ENCODE measurements around the gene BRDT.

GRCh38 chr1:91928026-91928425 lies 21.2 kb upstream of the BRDT start:
- no peak for TF ChIP-seq EP300 (IDR thresholded peaks at IDR 0.05)
- TF ChIP-seq, protein P1, sequence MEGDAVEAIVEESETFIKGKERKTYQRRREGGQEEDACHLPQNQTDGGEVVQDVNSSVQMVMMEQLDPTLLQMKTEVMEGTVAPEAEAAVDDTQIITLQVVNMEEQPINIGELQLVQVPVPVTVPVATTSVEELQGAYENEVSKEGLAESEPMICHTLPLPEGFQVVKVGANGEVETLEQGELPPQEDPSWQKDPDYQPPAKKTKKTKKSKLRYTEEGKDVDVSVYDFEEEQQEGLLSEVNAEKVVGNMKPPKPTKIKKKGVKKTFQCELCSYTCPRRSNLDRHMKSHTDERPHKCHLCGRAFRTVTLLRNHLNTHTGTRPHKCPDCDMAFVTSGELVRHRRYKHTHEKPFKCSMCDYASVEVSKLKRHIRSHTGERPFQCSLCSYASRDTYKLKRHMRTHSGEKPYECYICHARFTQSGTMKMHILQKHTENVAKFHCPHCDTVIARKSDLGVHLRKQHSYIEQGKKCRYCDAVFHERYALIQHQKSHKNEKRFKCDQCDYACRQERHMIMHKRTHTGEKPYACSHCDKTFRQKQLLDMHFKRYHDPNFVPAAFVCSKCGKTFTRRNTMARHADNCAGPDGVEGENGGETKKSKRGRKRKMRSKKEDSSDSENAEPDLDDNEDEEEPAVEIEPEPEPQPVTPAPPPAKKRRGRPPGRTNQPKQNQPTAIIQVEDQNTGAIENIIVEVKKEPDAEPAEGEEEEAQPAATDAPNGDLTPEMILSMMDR (IDR thresholded peaks at IDR 0.05) = no peak
- no peak for TF ChIP-seq POLR2A (IDR thresholded peaks at IDR 0.05)
